NCI-H1930 (cell line): ENCODE results near the gene SIVA1.

Source experiments
- DNase-seq, 2 experiments: peaks; one replicate each; lab custom pipeline; 2025; lab: John Stamatoyannopoulos, UW

SIVA1 gene

GRCh38 chr14:104751539-104752422 is 1.2 kb upstream of the SIVA1 start:
- DNase-seq: no peak

DNA sequence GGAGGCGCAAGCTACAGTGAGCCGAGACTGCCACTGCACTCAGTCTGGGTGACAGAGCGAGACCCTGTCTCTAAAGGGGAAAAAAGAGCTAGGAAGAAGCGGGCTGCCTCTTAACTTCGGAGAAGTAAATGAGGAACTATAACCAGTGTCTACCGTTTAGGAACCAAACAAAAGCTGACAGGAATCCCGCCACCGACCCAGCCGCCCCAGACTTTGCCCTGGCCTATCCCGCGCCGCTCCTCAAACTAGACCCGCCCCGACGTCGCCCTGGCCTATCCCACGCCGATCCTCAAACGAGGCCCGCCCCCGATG is 568 bp upstream of the SIVA1 start:
- DNase-seq: no peak

DNA sequence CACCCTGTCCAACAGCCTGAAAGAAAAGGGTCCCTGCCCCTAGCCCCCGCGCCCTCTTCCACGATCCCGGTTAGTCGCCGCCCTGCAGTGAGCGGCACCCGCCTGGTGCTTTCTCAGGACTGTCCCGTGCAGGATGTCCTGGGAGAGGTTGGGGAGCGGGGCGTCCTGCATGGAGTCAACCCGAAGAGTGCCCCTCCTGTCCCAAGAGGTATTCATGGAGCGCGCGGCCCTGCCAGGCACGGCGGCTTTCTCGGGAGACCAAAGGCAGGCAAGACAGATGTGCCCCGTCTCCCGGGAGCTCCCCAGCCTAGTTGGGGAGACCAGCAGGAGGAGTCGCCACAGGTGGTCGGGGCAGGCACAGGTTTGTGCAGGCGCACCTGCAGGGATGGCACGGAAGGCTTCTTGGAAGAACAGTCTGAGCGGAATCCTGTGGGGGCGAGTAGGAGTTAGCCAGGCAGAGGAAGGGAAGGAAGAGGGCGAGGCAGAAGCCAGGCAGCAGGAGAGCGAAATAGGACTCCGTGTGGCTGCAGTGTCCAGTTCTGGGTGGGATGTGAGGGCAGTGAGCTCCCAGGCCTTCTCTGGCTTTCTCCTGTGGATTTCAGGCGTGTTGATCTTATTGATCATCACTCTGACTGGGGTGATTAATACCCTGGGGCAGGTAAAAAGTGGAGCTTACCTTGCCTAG is 723 bp downstream of the SIVA1 start:
- no peak for DNase-seq

DNA sequence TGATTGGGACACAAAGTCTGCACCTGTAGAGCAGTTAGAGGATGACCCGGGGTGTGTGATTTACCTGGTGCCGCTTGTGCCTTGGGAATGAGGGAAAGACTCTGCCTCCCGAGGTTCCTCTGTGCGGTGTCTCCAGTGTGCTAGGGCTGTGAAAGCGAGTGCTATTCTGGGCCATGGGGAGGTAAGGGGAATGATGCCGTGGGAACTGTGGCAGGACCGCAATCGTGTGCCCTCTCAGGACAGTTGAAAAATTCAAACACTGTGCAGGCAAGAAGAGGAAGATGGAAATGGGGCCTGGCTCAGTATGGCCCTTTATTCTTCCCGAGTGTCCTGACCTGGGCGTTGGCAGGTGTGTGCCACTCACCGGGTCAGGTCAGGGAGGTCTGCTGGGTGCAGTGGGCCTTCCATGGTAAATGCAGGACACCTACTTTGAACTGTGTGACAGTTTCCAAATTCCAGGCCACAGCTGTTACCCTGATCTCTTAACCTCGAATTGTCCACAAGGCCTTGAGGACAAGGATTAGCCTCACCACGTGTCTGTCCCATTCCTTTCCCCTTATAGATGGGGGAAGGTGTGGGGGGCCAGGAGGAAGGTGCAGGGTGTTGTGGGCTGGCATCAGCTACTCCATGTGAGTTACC is 1.4 kb downstream of the SIVA1 start:
- DNase-seq: no peak

GRCh38 chr14:104755621-104756020 is 2.7 kb downstream of the SIVA1 start:
- DNase-seq: no peak

DNA sequence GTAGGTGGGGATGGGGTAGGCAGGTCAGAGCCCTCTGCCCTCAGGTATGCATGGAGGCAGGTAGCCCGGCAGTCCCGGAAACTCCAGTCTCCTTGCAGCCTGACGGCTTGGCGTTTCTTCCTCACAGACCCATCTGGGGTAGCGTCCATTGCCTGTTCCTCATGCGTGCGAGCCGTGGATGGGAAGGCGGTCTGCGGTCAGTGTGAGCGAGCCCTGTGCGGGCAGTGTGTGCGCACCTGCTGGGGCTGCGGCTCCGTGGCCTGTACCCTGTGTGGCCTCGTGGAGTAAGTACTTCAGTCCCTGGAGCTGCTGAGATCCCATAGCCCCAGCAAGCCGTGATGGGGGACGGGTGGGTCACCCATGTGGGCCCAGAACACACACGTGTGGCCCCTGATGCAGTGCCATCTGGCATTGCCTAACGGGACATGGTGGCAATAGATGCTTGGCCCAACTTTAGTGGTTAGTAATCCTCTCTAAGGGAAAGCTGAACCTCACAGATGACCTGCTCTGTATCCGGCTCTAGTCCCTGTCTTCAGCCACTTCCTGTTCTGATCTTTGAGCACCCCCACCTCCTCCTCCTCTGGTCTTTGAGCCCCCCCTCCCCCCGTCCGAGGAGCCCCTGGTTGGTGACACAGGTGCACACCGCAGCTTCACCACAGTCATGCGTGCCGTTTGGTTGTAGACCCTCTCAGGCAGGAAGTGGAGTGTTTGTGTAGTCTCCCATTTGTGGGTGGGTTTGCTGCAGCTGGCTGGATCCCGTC is 3.7 kb downstream of the SIVA1 start:
- no peak for DNase-seq

GRCh38 chr14:104757238-104757585 is 4.3 kb downstream of the SIVA1 start:
- DNase-seq: no peak

DNA sequence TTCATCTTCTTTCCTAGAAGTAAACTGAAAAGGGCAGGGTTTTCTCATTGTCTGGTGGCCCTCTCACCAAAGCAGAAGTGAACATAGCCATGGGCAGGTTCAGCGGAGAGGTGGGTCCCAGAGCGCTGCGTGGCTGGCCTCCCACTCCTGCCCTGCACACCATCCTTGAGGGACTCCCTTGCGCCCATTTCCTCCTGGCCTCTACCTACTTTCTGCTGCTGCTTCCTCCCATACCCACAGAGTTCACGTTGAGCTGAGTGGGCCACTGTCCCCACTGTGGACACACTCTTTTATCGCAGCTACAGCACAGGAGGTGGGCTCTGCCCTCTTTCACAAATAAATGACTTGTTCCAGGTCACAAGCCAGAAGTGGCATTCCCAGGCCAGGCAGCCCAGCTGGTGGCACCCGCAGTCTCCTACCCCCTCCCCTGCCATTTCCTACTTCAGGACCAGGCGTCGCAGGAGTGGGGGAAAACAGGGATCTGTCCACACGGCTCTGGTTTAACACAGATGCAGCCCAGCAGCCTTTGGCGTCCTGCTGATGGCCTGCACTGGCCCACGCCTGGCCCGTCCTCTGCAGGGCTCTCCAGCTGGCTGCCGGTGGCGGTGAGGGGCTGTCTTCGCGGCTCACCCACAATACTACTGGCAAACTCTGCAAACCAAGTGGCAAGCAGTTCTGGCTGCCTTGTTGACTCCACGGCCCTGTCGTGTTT is 4.9 kb downstream of the SIVA1 start:
- no peak for DNase-seq

DNA sequence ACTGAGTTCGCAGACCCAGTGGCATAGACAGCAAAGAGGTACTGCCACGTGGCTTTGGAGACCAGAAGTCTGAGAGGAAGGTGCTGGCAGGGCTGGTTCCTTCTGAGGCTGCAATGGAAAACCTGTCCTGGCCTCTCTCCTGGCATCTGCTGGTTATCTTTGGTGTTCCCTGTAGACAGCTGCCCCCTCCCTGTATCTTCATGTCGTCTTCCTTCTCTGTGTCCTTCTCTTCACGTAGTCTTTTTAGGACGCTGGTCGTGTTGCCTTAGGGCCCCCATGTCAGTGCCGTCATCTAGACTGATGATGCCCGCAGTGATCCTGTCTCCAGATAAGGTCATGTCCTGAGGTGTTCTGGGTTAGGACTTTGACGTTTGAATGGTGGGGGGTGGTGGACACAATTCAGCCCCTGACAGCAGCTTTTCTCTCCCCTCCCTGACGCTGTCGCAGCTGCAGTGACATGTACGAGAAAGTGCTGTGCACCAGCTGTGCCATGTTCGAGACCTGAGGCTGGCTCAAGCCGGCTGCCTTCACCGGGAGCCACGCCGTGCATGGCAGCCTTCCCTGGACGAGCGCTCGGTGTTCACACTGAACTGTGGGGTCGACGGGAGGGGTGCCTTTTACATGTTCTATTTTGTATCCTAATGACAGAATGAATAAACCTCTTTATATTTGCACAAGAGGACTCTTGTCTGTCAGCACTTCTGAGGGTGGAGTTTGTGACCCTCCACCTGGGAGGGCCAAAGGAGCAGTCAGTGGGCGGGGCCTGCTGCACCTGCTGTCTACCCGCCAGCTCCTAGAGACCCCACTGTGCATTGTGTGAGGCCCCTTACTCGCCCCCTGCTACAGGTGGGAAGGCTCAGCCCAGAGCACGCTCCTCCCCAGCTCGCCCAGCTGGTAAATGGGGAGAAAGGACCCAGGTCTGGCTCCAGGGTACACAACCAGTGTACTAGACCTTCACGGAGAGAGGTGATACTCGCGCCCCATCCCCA is 6.3 kb downstream of the SIVA1 start:
- DNase-seq: no peak

GRCh38 chr14:104765517-104765916 is 12.6 kb downstream of the SIVA1 start:
- no peak for DNase-seq

DNA sequence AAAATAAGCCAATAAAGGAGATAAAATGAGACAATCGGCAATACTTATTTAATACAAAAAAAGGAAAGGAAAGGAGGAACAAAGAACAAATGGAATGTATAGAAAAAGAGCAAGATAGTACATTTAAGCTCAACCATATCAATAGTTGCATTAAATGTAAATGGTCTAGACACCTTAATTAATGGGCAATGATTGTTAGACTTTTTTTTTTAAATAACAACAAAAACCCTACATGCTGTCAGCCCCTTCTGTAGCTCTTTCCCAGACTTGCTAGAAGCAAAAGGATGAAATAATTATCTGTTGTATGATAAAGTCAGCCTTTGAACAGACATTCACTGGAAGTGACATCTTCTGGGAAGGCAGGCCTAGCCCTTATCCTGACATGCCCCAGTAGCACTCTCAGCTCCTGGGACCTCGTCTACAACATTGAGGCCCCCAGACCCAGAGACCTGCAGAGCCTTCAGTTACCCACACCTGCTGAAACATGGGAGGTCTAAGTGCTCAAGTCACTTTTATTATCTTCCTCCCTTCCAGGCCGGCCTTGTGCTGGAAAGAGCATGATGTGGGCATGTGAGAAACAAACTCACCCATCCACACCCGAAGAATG is 13.4 kb downstream of the SIVA1 start:
- DNase-seq: no peak

DNA sequence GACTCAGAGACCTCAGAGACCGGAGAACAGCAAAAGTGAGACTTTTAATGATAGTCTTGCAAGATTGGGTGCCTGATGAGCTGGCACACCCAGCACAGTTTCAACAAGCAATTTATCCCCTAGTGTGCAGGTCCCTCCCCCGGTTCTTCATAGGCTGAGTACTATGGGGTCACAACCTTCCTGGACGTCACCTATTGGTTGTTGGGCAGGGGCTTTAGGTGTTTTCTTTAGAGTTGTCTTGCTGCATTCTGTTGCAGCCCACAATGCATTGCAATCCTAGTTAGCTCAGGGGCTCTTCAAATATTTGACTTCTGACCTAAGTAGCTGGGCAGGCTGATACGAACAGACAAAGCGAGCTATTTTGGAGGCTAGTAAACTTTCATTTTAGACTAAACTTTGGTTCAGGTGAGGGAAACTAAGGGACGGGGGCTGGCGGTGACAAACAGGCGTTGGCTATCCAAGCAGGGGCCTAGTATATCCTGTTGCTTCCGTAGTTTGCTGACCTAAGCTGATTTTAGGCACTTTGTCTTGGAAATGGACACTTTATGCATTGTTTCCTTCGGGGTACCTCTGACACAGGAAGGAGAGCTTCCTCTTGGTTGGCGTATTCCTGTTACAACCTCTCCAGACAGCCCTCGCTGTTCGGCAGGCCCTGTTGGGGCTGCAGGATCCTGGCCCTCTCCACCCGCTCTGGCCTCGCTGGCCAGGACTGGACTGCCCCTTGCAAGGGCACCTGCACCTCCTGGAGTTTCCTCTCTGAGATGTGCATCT is 14.1 kb downstream of the SIVA1 start:
- no peak for DNase-seq

DNA sequence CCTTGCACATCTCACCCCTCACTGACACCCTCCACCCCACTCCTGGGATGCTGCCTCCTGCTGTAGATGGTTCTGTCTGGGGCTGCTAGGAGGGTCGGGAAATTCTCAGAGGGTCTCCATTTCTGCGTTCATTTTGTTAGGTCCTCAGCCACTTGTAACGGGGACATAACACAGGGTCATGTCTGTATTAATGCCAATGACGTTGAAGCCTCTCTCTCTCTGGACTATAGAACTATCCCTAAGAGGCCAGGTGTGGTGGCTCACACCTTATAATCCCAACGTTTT is 14.6 kb downstream of the SIVA1 start:
- no peak for DNase-seq

- peak; percentile 46 to 65 for DNase-seq
These were observed 15.7 kb downstream of the SIVA1 start for GRCh38 chr14:104768437-104769323.

DNA sequence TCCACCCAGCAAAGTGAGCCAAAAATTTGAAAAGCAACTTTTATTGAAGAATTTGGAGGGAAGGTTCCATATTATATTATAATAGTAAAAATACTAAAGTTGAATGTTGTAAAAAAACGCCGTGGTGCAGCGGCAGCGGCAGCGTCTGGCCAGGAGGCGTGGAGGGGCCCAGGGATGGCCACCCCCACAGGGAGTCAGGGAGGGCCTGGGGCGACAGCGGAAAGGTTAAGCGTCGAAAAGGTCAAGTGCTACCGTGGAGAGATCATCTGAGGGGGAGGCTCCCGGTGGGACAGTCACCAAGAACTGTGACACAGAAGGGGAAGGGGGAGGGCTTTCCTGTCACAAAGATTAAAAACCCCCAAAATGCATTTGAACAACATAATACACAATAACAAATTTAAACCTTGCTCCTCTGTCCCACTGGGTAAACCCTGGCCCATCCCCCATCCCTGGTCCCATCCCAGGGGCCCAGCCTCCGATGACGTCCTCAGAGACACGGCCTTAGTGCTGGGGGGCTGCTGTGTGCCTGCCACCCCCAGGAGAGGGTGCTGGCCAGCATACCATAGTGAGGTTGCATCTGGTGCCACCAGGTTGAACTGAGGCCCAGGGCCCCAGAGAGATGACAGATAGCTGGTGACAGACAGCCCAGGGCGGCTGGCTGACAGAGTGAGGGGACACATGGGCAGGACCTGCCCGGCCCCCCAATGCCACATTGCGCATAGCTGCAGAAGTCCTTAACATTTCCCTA is 16.6 kb downstream of the SIVA1 start:
- no peak for DNase-seq

DNA sequence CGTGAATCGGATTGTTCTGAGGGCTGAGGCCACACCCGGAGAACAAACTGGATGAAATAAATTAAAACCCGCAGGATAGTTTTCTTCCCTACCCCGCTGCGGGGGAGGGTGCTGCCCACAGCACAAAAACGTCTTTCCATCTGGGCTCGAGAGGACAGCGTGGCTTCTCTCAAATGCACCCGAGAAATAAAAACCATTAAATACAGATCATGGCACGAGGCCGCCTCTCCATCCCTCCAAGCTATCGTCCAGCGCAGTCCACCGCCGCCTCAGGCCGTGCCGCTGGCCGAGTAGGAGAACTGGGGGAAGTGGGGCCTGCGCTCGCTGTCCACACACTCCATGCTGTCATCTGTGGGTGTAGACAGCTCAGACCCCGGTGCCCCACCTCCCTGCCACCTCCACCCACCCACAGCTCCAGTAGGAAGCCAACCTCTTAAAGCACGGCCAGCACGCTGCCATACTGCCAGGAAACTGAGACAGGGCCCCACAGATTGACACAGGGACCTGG is 17.2 kb downstream of the SIVA1 start:
- no peak for DNase-seq

DNA sequence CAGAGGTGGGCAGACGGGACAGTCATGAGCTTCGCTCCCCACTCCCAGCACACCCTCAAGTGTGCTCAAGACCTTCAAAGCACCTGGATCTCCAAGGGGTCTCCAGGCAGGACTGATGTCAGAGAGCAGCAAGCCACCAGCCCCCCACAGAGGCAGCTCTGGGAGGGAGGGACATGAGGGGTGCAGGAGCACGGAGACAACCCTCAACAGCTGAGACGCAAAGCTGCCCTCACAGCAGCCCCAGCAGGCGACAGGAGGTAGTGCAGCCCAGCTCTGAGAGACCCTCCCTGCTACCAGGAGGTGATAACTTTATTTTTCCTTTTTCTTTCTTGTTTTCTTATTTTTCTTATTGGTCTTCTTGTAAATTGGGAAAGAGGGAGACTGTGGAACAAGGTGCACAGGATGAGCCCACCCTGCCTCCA is 17.9 kb downstream of the SIVA1 start:
- DNase-seq: no peak

GRCh38 chr14:104771374-104771773 is 18.4 kb downstream of the SIVA1 start:
- no peak for DNase-seq
